Measurements from ENCODE around the gene SLC7A6.

Gene SLC7A6

DNA sequence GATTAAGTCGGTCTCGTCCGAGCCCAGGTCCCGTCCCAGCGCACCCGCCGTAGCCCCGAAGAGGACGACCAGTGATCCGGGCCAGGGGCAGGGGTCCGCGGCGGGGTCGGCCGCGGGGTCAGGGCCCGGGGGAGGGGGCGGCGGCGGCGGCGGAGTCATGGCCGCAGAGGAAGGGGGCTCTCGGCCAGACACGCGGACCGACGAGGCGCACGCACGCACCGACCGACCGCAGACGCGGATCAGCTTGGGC is 28.5 kb upstream of the SLC7A6 start, which contains the start of gene ESRP2:
Gene ESRP2 (minus strand): TSS at position 241 of the 250 bp plus-strand sequence. CDS start 82 bp downstream, at position 159.
- H3K27me3 ChIP-seq (ENCODE audit: insufficient read depth, low read length, poor library complexity): no peaks in the 10 kb centered on the region
- H3K23ac ChIP-seq (ENCODE audit: low read length): peak within 1 kb of the TSS; percentile 57
- H3K79me2 ChIP-seq (ENCODE audit: control insufficient read depth, insufficient read depth, low read length): peaks cover 4% of the 10 kb centered on the region
- H2BK5ac ChIP-seq (ENCODE audit: low read length): peak within 1 kb of the TSS; percentile 53
- no peak within 1 kb of the TSS for H2AK5ac ChIP-seq (ENCODE audit: low read length)
- peak within 1 kb of the TSS; percentile 91 for H3K9ac ChIP-seq (ENCODE audit: low read length)
- H4K5ac ChIP-seq (ENCODE audit: low read length): no peak within 1 kb of the TSS
- no peak within 1 kb of the TSS for H2BK120ac ChIP-seq (ENCODE audit: low read depth, low read length)
- peaks cover 2% of the 10 kb centered on the region for H3K79me1 ChIP-seq (ENCODE audit: low read length)
- peak within 1 kb of the TSS; percentile 89 for H3K27ac ChIP-seq (ENCODE audit: low read depth, low read length)
- peaks cover 4% of the 10 kb centered on the region for H3K4me1 ChIP-seq (ENCODE audit: control insufficient read depth, low read depth, low read length)
- H3K18ac ChIP-seq (ENCODE audit: low read length): peak within 1 kb of the TSS; percentile 65
- H3K56ac ChIP-seq (ENCODE audit: low read length): peak within 1 kb of the TSS; percentile 97
- H2BK15ac ChIP-seq (replicated peaks; ENCODE audit: low read depth): no peak within 1 kb of the TSS
- no peak for DNase-seq
- H3K36me3 ChIP-seq (ENCODE audit: control insufficient read depth, insufficient read depth, low read length): no peaks in the 10 kb centered on the region
- H3K4ac ChIP-seq (ENCODE audit: low read depth, low read length): peak within 1 kb of the TSS; percentile 46
- no peak within 1 kb of the TSS for H4K8ac ChIP-seq (ENCODE audit: low read depth, low read length)
- no CpG with 5 or more reads among the region's 36 CpGs for WGBS (ENCODE audit: extremely low coverage, insufficient coverage, low lambda C conversion rate)
- H3K4me3 ChIP-seq (ENCODE audit: low read length): peak within 1 kb of the TSS; percentile 59
- peak within 1 kb of the TSS; percentile 95 for H3K4me2 ChIP-seq (ENCODE audit: low read length)

DNA sequence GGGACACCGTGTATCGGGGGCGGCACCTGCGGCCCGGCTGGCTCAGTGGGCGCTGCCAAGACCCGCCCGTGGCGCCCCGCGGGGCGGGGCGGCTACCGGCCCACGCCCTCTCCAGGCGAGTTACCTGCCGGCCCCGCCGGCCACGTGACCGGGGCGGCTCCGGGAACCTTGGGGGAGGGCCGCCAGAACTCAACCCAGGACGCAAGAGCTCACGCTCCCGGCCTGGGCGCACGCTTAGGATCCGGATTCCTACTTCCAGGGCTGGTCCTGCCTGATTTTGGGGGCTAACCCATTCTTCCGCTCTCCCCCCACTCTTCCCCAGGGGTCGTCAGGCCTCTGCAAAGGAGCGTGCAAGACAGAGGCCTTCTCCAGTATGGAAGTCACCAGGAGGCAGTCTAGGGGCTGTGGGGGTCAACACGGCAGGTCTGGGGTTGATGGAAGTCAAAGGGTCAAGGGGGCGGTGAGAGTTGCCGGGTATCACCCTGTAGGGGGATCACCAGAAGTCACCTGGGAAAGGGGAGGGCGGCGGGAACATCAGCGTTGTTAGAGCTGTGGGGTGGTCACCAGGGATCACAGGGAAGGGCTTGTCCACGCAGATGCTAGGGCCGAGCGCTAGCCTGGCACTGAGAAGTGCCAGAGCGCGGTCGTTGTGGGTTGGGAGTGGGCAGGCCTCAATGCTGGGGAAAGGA is 28.0 kb upstream of the SLC7A6 start:
- H2AK5ac ChIP-seq (ENCODE audit: low read length): no peak overlapping the region
- H3K79me2 ChIP-seq (ENCODE audit: control insufficient read depth, insufficient read depth, low read length): peaks cover 4% of the 10 kb centered on the region
- H3K18ac ChIP-seq (ENCODE audit: low read length): peak overlapping the region; percentile 65
- no peaks in the 10 kb centered on the region for H3K27me3 ChIP-seq (ENCODE audit: insufficient read depth, low read length, poor library complexity)
- no peak overlapping the region for H2BK120ac ChIP-seq (ENCODE audit: low read depth, low read length)
- no peak overlapping the region for H3K23ac ChIP-seq (ENCODE audit: low read length)
- peak overlapping the region; percentile 26 for H3K4ac ChIP-seq (ENCODE audit: low read depth, low read length)
- no peak overlapping the region for H4K5ac ChIP-seq (ENCODE audit: low read length)
- H3K56ac ChIP-seq (ENCODE audit: low read length): peak overlapping the region; percentile 97
- H2BK15ac ChIP-seq (replicated peaks; ENCODE audit: low read depth): no peak overlapping the region
- H4K8ac ChIP-seq (ENCODE audit: low read depth, low read length): no peak overlapping the region
- H3K4me3 ChIP-seq (ENCODE audit: low read length): peak overlapping the region; percentile 59
- H3K36me3 ChIP-seq (ENCODE audit: control insufficient read depth, insufficient read depth, low read length): no peaks in the 10 kb centered on the region
- peak overlapping the region; percentile 53 for H2BK5ac ChIP-seq (ENCODE audit: low read length)
- peak overlapping the region; percentile 91 for H3K9ac ChIP-seq (ENCODE audit: low read length)
- H3K79me1 ChIP-seq (ENCODE audit: low read length): peaks cover 2% of the 10 kb centered on the region
- no CpG with 5 or more reads among the region's 45 CpGs for WGBS (ENCODE audit: extremely low coverage, insufficient coverage, low lambda C conversion rate)
- peak overlapping the region; percentile 89 for H3K27ac ChIP-seq (ENCODE audit: low read depth, low read length)
- peak overlapping the region; percentile 95 for H3K4me2 ChIP-seq (ENCODE audit: low read length)
- peaks cover 4% of the 10 kb centered on the region for H3K4me1 ChIP-seq (ENCODE audit: control insufficient read depth, low read depth, low read length)
- peak; percentile 80 for DNase-seq

DNA sequence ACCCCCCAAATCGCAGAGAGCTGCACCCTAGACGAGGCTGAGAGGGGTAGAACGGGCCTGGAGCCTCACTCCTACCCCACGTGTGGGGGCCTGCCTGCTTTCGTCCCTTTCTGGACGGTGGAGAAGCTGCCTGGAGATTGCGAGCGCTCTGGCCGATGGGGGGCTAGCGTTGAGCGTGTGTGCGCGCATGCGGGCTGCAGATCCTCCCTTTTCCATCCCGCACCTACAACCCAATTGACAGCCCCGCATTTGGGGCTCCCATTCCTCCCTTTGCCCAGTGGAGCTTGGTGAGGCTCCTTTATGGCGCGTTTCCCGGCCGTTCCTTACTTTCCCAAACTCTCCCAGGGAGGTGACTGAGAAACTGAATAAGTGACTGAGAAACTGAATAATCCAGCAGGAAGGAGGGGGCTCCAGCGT is 27.5 kb upstream of the SLC7A6 start:
- H2BK15ac ChIP-seq (replicated peaks; ENCODE audit: low read depth): no peak overlapping the region
- peaks cover 4% of the 10 kb centered on the region for H3K4me1 ChIP-seq (ENCODE audit: control insufficient read depth, low read depth, low read length)
- no peak overlapping the region for H4K5ac ChIP-seq (ENCODE audit: low read length)
- no CpG with 5 or more reads among the region's 21 CpGs for WGBS (ENCODE audit: extremely low coverage, insufficient coverage, low lambda C conversion rate)
- H3K36me3 ChIP-seq (ENCODE audit: control insufficient read depth, insufficient read depth, low read length): no peaks in the 10 kb centered on the region
- H2BK5ac ChIP-seq (ENCODE audit: low read length): peak overlapping the region; percentile 48
- H2BK120ac ChIP-seq (ENCODE audit: low read depth, low read length): no peak overlapping the region
- H3K79me1 ChIP-seq (ENCODE audit: low read length): peaks cover 2% of the 10 kb centered on the region
- H3K4me3 ChIP-seq (ENCODE audit: low read length): peak overlapping the region; percentile 4
- H3K79me2 ChIP-seq (ENCODE audit: control insufficient read depth, insufficient read depth, low read length): peaks cover 4% of the 10 kb centered on the region
- peak overlapping the region; percentile 89 for H3K27ac ChIP-seq (ENCODE audit: low read depth, low read length)
- peak overlapping the region; percentile 95 for H3K4me2 ChIP-seq (ENCODE audit: low read length)
- H3K23ac ChIP-seq (ENCODE audit: low read length): no peak overlapping the region
- H2AK5ac ChIP-seq (ENCODE audit: low read length): no peak overlapping the region
- H3K18ac ChIP-seq (ENCODE audit: low read length): peak overlapping the region; percentile 65
- peak overlapping the region; percentile 26 for H3K4ac ChIP-seq (ENCODE audit: low read depth, low read length)
- peak overlapping the region; percentile 91 for H3K9ac ChIP-seq (ENCODE audit: low read length)
- no peak overlapping the region for H4K8ac ChIP-seq (ENCODE audit: low read depth, low read length)
- peak overlapping the region; percentile 94 for H3K56ac ChIP-seq (ENCODE audit: low read length)
- no peak for DNase-seq
- H3K27me3 ChIP-seq (ENCODE audit: insufficient read depth, low read length, poor library complexity): no peaks in the 10 kb centered on the region

- peaks cover 4% of the 10 kb centered on the region for H3K79me2 ChIP-seq (ENCODE audit: control insufficient read depth, insufficient read depth, low read length)
- H3K27me3 ChIP-seq (ENCODE audit: insufficient read depth, low read length, poor library complexity): no peaks in the 10 kb centered on the region
- peak overlapping the region; percentile 26 for H3K4ac ChIP-seq (ENCODE audit: low read depth, low read length)
- H3K18ac ChIP-seq (ENCODE audit: low read length): peak overlapping the region; percentile 65
- peaks cover 2% of the 10 kb centered on the region for H3K79me1 ChIP-seq (ENCODE audit: low read length)
- H3K36me3 ChIP-seq (ENCODE audit: control insufficient read depth, insufficient read depth, low read length): no peaks in the 10 kb centered on the region
- DNase-seq: peak; percentile 100
- peak overlapping the region; percentile 89 for H3K27ac ChIP-seq (ENCODE audit: low read depth, low read length)
- H3K4me3 ChIP-seq (ENCODE audit: low read length): peak overlapping the region; percentile 5
- H2BK15ac ChIP-seq (replicated peaks; ENCODE audit: low read depth): no peak overlapping the region
- H4K5ac ChIP-seq (ENCODE audit: low read length): no peak overlapping the region
- H3K56ac ChIP-seq (ENCODE audit: low read length): peak overlapping the region; percentile 94
- H2AK5ac ChIP-seq (ENCODE audit: low read length): no peak overlapping the region
- H4K8ac ChIP-seq (ENCODE audit: low read depth, low read length): peak overlapping the region; percentile 7
- no CpG with 5 or more reads among the region's 72 CpGs for WGBS (ENCODE audit: extremely low coverage, insufficient coverage, low lambda C conversion rate)
- peak overlapping the region; percentile 61 for H2BK5ac ChIP-seq (ENCODE audit: low read length)
- no peak overlapping the region for H3K23ac ChIP-seq (ENCODE audit: low read length)
- H3K4me2 ChIP-seq (ENCODE audit: low read length): peak overlapping the region; percentile 95
- peaks cover 4% of the 10 kb centered on the region for H3K4me1 ChIP-seq (ENCODE audit: control insufficient read depth, low read depth, low read length)
- H3K9ac ChIP-seq (ENCODE audit: low read length): peak overlapping the region; percentile 91
- H2BK120ac ChIP-seq (ENCODE audit: low read depth, low read length): no peak overlapping the region
Observed at GRCh38 chr16:68237243-68238028, 26.9 kb upstream of the SLC7A6 start.

DNA sequence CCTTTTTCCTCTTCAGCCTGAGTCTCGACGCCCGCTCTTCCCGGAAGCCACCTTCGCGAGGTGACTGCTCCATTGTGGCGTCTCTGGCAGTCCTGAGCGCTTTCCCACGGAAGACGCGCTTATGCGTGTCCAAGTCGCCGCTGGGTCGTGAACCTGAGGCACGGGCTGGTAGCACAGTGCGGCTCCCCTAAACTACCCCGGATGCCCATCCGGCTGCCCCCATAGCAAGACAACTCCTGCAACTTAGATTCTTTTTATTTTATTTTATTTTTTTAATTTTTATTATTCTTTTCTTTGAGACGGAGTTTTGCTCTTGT is 26.3 kb upstream of the SLC7A6 start:
- H3K4ac ChIP-seq (ENCODE audit: low read depth, low read length): no peak overlapping the region
- peaks cover 2% of the 10 kb centered on the region for H3K79me1 ChIP-seq (ENCODE audit: low read length)
- H3K56ac ChIP-seq (ENCODE audit: low read length): peak overlapping the region; percentile 89
- peak overlapping the region; percentile 52 for H3K4me2 ChIP-seq (ENCODE audit: low read length)
- peak overlapping the region; percentile 19 for H3K18ac ChIP-seq (ENCODE audit: low read length)
- no peak overlapping the region for H2BK15ac ChIP-seq (replicated peaks; ENCODE audit: low read depth)
- H3K23ac ChIP-seq (ENCODE audit: low read length): no peak overlapping the region
- DNase-seq: no peak
- peak overlapping the region; percentile 79 for H3K9ac ChIP-seq (ENCODE audit: low read length)
- no peak overlapping the region for H2AK5ac ChIP-seq (ENCODE audit: low read length)
- H3K79me2 ChIP-seq (ENCODE audit: control insufficient read depth, insufficient read depth, low read length): peaks cover 4% of the 10 kb centered on the region
- peak overlapping the region; percentile 5 for H3K4me3 ChIP-seq (ENCODE audit: low read length)
- H3K4me1 ChIP-seq (ENCODE audit: control insufficient read depth, low read depth, low read length): peaks cover 4% of the 10 kb centered on the region
- no peak overlapping the region for H4K5ac ChIP-seq (ENCODE audit: low read length)
- no peaks in the 10 kb centered on the region for H3K36me3 ChIP-seq (ENCODE audit: control insufficient read depth, insufficient read depth, low read length)
- WGBS (ENCODE audit: extremely low coverage, insufficient coverage, low lambda C conversion rate): no CpG with 5 or more reads among the region's 20 CpGs
- peak overlapping the region; percentile 66 for H3K27ac ChIP-seq (ENCODE audit: low read depth, low read length)
- H2BK120ac ChIP-seq (ENCODE audit: low read depth, low read length): no peak overlapping the region
- H2BK5ac ChIP-seq (ENCODE audit: low read length): peak overlapping the region; percentile 61
- no peaks in the 10 kb centered on the region for H3K27me3 ChIP-seq (ENCODE audit: insufficient read depth, low read length, poor library complexity)
- peak overlapping the region; percentile 7 for H4K8ac ChIP-seq (ENCODE audit: low read depth, low read length)

Measured in mesendoderm (in vitro differentiated cells).